Left kidney (tissue), 8 donors: ENCODE measurements around the gene ACSS3. TPM values are rescaled to one million over a fixed set of nuclear protein-coding genes. Genes with fewer than 3 reads are reported as not detected.
A peak's percentile ranks its signal among the peaks of the same experiment; 100 is the strongest.
"Not testable (repeated sequence)": the region's sequence is repeated elsewhere in the genome, so short reads cannot be mapped to it uniquely, and the experiment has no call there.

Experiments used
- DNase-seq: peaks from one replicate; pipeline ENCODE4 v3.0.0-alpha.2; 2013
- long read RNA-seq, 8 donors: transcript quantifications; one replicate each; lab custom pipeline, GENCODE V29; 2026
- polyA plus RNA-seq: library from polyadenylated mRNA; unstranded; fragments of 120-200 nt; gene quantifications from one replicate; pipeline ENCODE4 v1.2.1, GENCODE V29; 2013; ENCODE audit not compliant: insufficient read length

Gene ACSS3, protein sequence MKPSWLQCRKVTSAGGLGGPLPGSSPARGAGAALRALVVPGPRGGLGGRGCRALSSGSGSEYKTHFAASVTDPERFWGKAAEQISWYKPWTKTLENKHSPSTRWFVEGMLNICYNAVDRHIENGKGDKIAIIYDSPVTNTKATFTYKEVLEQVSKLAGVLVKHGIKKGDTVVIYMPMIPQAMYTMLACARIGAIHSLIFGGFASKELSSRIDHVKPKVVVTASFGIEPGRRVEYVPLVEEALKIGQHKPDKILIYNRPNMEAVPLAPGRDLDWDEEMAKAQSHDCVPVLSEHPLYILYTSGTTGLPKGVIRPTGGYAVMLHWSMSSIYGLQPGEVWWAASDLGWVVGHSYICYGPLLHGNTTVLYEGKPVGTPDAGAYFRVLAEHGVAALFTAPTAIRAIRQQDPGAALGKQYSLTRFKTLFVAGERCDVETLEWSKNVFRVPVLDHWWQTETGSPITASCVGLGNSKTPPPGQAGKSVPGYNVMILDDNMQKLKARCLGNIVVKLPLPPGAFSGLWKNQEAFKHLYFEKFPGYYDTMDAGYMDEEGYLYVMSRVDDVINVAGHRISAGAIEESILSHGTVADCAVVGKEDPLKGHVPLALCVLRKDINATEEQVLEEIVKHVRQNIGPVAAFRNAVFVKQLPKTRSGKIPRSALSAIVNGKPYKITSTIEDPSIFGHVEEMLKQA
- polyA plus RNA-seq: 27.4 TPM
- long read RNA-seq, donor 1, full-length matches to known transcripts: 4 of 4 reads
- long read RNA-seq, donor 1, partial matches to known transcripts: 0 of 4 reads
- long read RNA-seq, donor 1, other reads (novel, unspliced or antisense): 0 of 4 reads
- long read RNA-seq, donor 2, full-length matches to known transcripts: 5 of 5 reads
- long read RNA-seq, donor 2, partial matches to known transcripts: 0 of 5 reads
- long read RNA-seq, donor 2, other reads (novel, unspliced or antisense): 0 of 5 reads
- long read RNA-seq, donor 3, full-length matches to known transcripts: 6 of 6 reads
- long read RNA-seq, donor 3, partial matches to known transcripts: 0 of 6 reads
- long read RNA-seq, donor 3, other reads (novel, unspliced or antisense): 0 of 6 reads
- long read RNA-seq, donor 4: 0 reads
- long read RNA-seq, donor 5, full-length matches to known transcripts: 3 of 3 reads
- long read RNA-seq, donor 5, partial matches to known transcripts: 0 of 3 reads
- long read RNA-seq, donor 5, other reads (novel, unspliced or antisense): 0 of 3 reads
- long read RNA-seq, donor 6, full-length matches to known transcripts: 2 of 2 reads
- long read RNA-seq, donor 6, partial matches to known transcripts: 0 of 2 reads
- long read RNA-seq, donor 6, other reads (novel, unspliced or antisense): 0 of 2 reads
- long read RNA-seq, donor 7, full-length matches to known transcripts: 7 of 7 reads
- long read RNA-seq, donor 7, partial matches to known transcripts: 0 of 7 reads
- long read RNA-seq, donor 7, other reads (novel, unspliced or antisense): 0 of 7 reads
- long read RNA-seq, donor 8, full-length matches to known transcripts: 2 of 2 reads
- long read RNA-seq, donor 8, partial matches to known transcripts: 0 of 2 reads
- long read RNA-seq, donor 8, other reads (novel, unspliced or antisense): 0 of 2 reads

DNA sequence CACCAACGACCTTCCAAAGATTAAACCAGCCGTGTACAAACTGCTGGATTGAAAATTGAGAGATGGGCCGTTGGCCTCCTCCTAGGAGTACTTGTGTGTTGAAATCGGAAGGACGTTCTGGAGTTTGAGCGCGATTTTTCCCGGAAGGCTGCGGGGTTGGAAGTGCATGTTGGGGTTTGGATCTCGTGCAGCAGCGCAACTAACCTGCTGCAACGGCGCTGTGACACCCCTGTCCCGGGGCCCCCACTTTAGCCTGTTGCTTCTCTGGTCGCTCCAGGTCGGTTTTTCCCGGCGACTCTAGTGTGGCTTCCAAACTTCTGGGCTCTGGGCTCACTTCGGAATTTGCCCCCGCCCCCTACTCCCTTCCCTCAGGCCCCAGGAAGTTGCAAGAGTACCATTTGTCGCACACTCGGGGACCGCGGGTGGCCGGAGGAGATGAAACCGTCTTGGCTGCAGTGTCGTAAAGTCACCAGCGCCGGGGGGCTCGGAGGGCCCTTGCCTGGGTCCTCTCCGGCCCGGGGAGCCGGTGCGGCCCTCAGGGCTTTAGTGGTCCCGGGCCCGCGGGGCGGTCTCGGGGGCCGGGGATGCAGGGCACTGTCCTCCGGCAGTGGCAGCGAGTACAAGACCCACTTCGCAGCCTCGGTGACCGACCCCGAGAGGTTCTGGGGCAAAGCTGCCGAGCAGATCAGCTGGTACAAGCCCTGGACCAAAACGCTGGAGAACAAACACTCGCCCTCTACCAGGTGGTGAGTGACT, at the start of gene ACSS3:
ACSS3 (plus strand) TSS at position 394 of the 756 bp plus-strand sequence; CDS start at position 436, 42 bp downstream.
- DNase-seq: peak; percentile 72

DNA sequence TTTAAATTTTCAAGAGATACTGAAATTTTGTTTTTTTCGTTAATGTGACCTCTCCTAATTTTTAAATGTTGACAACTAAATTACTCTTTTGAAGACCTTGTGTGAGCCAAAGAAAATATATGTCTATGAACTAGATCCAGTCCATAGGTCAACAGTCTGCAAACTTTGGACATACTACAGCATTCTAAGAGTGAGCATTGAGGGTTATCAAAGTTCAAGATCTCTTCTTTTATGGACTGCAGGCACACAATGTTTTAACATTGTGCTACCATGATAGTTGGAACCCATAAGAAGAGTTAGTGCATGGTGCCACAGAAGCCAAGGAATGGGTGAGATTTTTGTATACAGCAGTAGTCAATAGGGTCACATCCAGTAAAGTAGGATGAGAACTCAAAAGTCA, 43.0 kb upstream of the ACSS3 start:
- no peak for DNase-seq

DNA sequence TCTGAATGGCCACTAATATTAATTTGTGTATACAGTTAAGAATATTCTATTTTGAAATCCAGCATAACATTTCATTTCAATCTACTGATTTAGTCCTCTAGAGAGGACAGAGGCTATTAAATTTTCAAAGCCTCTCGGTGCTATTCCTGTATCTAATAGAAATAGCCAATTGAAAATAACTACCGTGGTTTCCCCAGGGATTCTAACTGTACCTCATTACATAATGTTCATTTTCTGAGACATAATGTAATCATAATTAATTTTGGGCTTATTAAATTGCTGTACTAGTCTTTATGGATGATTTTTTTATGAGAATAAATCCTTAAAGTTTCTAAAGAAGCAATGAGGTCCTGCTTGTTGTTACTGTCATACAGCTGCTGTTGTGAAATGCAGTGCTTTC, 38.6 kb upstream of the ACSS3 start:
- DNase-seq: no peak

DNA sequence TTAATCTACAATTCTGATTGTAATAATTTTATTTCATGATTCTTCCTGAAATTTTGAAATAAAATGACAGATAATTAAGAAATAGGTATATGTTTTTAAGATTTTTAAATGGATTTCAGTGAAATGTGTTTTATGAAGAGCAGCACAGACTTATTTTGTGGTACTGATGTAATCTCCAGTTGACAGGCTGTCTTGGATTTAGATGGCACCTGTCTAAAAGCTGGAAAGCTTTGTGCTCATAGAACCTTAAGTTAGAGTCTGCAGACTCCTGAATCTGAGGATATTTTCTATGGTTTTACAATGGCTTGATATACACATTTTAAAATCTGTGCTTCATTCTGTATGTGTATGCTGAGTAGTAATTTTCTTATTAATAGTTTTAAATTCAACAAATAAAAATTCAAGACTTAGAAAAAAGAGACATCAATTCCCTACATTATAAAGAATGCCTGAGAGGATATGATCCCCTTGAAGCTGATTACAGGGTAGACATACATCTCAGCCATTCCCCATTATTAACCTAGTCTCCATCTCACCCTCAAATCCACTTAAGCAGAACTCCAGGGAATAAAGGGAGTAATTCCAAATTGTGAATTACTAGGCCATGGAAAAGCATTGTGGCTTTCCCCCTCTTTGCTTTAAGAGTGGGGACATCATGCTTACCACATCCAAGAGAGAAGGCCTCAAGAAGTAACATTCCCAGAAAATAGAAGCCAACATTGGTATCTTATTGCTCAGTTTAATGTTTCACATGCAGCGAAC, 33.7 kb upstream of the ACSS3 start:
- DNase-seq: no peak

DNA sequence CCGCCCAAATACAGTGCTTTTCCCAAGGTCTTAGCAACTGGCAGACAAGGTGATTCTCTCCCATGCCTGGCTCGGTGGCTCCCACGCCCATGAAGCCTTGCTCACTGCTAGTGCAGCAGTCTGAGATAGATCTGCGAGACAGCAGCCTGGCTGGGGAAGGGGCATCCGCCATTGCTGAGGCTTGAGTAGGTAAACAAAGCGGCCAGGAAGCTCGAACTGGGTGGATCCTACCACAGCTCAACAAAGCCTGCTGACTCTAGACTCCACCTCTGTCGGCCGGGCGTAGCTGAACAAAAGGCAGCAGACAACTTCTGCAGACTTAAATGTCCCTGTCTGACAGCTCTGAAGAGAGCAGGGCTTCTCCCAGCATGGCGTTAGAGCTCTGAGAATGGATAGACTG, 12.9 kb upstream of the ACSS3 start:
- DNase-seq: not testable (repeated sequence)

DNA sequence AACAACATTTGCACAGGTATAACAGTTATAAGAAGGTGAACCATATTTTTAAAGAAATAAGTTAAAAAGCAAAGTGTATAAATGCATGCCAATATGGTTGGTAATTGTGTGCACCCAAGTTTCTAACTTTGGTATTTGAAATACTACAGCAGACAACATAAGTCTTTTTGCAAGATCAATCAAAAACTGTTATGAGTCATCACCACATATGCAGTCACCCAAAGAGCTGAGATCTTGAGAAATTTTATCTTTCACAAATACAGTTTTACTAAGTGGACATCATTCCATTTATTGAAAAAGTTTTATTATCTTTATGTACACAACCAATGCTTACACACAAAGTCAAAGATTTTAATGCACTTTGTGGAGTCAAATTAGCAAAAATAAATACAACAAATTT, 7.0 kb upstream of the ACSS3 start:
- no peak for DNase-seq

DNA sequence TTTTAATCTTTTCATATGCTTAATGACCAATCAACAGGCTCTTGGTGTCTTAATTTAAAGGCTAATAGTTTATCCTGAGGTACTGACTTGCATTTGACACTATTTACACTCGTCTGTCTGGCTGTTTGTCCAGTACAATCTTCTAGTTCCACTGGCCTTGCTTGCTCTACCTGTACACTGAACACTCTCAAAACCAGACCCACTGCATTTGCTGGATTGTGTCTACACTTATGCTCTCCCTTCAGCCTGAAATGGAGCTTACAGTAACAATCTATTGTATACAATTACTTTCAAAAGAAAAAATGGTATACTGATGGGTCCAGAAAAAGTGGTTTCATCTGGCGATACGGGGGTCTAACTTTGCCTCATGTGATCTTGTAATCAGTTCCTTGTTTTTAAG, 2.3 kb upstream of the ACSS3 start:
- no peak for DNase-seq

DNA sequence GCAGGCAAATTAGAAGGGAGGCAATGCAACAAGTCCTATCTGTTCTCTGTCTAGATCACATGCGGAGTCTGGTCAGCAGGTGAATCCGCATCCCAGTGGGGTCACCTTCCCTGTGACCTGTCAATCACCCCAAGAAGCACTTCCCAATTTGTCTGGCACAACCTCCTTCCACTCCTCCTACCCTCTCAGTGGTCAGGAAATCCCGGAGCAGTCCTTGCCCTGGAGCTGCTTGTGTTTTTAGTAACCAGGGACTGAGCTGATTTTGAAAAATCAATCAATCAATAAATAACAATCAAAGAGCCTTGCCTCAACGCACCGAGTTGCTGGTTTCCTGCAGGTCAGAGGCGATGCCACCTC, 572 bp upstream of the ACSS3 start:
- peak; percentile 37 for DNase-seq

DNA sequence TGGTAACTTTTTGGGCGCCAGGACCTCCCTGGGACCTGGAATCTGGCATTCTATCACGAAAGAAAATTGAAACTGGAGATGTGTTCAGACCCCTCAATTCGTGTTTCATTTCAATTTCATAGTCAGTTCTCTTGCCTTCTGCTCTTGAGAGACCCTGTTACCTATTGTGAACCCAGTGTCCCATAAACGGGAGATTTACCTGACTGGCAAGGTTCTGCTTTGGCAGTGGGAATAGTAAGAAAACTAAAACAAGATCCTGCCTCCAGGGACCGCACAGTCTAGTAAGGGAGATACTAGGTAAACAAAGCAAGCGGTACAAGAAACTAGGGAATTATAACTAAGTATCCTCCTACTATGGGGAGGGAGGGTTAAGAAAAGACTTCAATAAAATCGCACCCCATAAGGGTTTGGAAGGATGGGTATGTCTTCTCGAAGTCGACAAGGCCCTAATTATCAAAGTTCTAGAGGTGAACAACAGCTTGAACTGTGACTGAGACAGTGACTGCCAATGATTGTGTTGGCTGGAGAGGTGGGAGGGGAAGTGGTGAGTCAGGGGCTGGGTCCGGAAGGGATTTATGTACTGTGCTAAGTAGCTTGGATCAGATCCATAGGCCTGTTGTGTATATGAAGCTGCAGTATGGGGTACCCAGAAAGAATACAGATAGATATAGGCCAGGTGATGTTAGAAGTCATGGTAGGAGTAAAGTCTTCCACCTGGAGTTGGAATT, 754 bp downstream of the ACSS3 start:
- peak; percentile 18 for DNase-seq

DNA sequence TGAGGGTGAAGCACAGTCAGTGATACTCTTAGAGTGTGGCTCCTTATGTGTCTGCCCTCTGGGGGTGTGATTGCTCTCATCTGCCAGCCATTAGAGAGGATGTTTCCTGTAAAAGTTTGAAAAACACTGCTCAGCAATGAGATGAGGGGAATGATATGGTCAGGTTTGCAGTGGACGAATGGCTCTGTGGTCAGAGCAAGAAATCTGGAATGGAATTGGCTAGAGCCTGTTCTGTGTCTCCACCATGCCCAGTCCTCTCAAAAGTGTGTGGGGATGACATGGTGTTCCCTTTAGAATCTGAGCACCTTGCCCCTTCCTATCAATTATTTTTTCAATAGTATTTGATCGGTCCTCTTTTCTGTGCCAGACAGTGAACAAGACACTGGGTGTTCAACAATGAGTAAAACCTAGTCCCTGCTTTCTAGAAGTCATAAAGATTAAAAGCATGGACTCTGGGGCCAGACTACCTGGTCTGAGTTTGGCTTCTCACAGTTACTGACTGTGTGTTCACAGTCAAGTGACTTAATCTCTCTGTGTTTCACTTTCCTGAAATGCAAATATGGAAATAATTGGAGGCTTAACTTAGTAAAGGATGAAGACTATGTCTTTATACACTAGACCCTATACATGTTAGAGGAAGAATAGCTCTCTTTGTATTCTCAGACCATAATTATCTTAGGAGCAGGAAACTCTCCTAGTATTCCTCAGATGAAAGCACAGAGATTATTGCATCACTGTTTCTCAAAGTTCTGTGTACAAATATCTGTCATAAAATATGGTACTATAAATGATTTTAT, 1.6 kb downstream of the ACSS3 start:
- no peak for DNase-seq

DNA sequence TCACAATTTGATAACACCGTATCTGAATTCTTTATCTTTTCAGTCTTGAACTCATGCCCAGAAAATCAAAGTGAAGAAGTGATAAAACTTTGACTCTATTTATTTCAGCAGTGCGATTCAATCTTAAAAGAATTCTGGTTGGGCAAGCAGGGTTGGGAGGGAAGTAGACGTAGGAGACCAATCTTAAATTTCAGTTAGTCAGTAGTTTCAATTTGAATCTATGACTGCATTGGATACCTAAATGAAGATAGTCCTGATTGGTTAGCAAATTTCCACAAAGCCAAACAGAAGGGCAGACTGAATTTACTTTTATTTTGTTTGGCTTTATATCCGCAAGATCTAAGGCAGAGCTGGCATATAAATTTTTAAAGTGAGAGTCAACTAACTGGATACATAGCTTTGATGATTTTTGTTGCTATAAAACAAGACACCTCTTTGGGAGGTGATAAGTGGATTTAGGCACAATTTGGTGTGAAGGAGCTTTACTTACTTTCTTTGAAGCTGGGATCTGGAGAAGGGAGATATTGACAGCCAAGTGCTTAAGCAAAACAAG, 2.6 kb downstream of the ACSS3 start:
- no peak for DNase-seq

DNA sequence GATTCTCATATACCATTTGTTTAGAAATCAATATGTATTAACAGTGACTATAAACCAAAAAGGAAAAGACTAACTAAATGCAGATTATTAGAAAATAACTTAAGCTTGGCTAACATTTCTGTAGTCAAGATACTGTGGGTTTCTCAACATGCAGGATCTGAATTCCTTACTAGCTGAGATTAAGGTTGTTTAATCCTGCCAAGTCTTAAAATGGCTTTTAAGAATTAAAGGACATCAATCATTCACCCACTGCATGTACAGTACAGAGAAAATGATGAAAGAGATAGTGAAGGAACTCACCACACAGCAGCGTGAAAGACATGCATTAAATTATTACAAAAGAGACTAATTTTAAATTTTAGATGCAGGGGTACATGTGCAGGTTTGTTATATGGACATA, 3.8 kb downstream of the ACSS3 start:
- no peak for DNase-seq

DNA sequence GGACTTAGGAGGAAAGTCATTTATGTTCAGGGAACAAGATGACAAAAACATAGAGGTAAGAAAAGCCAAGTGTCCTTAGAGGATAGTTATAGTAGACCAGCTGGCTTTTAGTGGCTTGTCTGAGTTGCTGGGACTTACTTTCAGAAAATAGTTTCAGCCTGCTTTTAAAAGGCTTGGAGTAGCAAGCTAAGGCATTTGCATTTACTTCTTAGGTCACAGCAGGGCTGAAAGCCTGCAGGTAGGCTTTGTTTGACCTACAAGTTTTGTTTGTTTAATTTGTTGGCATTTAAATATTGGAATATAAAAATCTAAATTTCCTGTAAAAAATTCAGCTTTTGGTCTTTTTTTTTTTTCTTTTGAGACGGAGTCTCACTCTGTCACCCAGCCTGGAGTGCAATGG, 5.1 kb downstream of the ACSS3 start:
- no peak for DNase-seq

DNA sequence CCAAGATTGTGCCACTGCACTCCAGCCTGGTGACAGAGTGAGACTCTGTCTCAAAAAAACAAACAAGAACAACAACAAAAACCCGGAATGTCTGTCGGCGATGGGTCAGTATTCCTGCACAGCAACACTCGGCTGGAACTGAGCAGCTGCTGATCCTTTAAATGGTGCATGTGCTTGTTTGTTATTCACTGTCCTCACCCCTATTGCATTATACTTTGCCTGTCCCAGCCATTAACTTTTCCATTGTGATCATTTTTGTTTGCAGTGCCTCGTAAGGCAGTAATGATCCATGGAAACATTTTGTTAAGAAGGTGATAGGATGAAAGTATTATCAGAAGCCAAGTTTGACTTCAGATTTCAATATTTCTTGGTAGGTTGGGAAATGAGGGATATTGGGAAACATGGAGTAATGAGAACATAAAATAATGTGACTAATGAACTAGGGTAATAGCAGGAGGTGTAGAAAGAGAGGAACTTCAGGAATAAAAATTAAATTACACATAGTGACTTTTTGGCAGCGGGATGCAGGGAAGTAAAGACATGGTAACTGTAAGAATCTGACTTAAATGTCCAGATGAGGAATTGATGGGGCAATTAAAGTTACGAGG, 6.1 kb downstream of the ACSS3 start:
- DNase-seq: no peak

DNA sequence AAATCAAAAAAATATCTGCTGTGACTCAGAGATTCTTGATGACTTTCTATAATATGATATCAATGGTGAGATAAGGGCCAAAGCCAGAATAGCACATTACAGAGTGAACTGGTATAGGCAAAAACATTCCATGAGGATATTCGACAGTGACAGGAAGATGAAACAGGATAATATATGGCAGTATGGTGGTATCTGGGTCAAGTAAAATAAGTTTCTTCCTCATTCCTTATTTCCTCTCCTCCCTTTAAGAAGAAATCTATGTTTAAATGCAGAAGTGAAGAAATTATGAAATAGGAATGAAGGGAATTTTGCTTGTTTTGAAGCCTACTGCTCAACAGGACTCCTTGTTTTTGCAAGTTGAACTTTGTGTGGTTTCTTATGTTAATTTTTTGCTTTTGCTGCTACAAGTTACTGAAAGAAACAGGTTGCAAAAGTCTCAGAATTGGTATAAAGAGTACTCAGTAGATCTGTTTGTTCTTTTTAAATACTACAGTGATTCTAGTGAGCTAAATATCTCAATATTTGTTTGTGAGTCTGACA, 7.0 kb downstream of the ACSS3 start:
- DNase-seq: no peak

DNA sequence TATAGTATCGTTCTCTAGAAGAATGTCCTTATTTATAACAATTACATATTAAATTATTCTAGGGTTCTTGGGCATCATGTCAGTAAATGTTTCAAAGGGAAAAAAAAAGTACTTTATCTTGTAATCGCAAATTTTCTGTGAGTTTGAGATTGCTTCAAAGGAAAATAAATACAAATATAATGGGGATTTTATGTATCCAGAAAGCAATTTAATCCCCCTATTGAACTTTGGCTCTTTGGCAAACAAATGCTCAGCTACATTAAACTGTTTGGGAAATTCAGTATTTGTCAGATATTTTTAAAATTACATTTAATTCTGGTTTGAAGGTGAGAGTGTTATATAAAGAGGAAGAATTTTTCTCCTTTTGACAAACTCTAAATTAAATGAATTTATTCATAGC, 8.0 kb downstream of the ACSS3 start:
- DNase-seq: no peak

DNA sequence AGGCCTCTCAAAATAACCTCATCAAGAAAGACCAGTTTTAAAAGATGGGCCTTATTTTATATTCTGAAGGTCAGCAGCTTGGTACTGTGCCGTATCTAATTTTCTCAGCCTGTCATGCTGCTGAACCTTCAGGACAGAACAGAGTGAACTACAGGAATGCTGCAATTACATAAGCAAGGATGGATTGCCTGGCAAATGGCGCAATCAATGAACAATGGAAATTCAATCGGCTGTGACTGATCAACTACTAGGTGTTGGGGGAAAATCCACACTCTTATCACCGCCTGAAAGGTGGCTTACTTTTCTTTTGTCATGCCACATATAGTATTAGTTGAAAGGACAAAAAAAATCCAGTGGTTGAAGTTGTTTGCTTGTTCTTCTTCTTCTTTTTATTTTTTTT, 8.5 kb downstream of the ACSS3 start:
- DNase-seq: no peak

DNA sequence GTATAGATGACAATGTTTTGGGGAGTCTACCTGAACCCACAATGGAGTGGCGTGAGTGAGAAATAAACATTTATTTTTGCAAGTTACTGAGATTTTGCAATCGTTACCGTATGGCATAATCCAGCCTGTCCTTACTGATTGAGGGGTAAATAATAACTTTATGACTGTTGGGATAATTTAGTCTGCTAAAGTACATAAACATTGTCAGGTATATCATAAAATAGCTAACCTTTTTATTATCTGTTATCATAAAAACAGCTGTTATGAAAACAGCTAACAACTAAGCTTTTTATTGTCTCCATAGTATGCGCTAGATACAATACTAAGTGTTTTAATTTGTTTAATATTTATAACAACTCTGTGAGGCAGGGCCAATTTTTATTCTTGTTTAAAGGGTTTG, 10.3 kb downstream of the ACSS3 start:
- no peak for DNase-seq
